HFFc6 (cell line): ENCODE data around the gene MTHFD1. TPM values are rescaled to one million over a fixed set of nuclear protein-coding genes. Genes with fewer than 3 reads are reported as not detected.

Experiments used
- DNase-seq: peaks from one replicate; pipeline ENCODE4 v3.0.0-alpha.2; 2018
- H3K27ac Mint-ChIP-seq: 2 replicates; pipeline ENCODE4 v1.8.0; 2020; ENCODE audit warnings: mild to moderate bottlenecking, mixed read lengths
- H3K27me3 Mint-ChIP-seq: 2 replicates; pipeline ENCODE4 v1.8.0; 2021; ENCODE audit warnings: mild to moderate bottlenecking, moderate library complexity, mixed read lengths; ENCODE audit not compliant: insufficient read depth
- H3K36me3 Mint-ChIP-seq: 2 replicates; pipeline ENCODE4 v1.8.0; 2021; ENCODE audit warnings: low read depth, mixed read lengths
- H3K4me1 Mint-ChIP-seq: 2 replicates; pipeline ENCODE4 v1.8.0; 2020; ENCODE audit warnings: low read depth, mixed read lengths
- H3K4me3 Mint-ChIP-seq: 2 replicates; pipeline ENCODE4 v1.8.0; 2020; ENCODE audit warnings: mild to moderate bottlenecking, moderate library complexity, mixed read lengths
- H3K9me3 Mint-ChIP-seq: 2 replicates; pipeline ENCODE4 v1.8.0; 2020; ENCODE audit warnings: mild to moderate bottlenecking, mixed read lengths
- CTCF ChIP-seq: fragments of 200-600 bp; sonication (generic); IDR thresholded peaks from 2 replicates; pipeline ENCODE4 v1.5.0; 2021; ENCODE audit warnings: antibody characterized with exemption, mild to moderate bottlenecking
- total RNA-seq, 6 experiments: library from RNA; stranded (reverse); fragmentation: NEBNext Ultra II Directional; extraction: Animal tissue kit (Norgen Biotek cat#: 25700); gene quantifications; 2 replicates in 1 of 6; 3 replicates in 5 of 6; pipeline ENCODE4 v1.2.3, GENCODE V29; 2021

Gene MTHFD1
- total RNA-seq, 6 experiments from 2014 or later: 81.3 to 116 (median 111) TPM

GRCh38 chr14:64463873-64464272 lies 75.7 kb downstream of the MTHFD1 start:
- Mint-ChIP-seq H3K27ac (no peak overlapping the region), H3K4me1 (peaks cover 19% of the 10 kb centered on the region), H3K27me3 (no peaks in the 10 kb centered on the region), H3K36me3 (peaks cover 3% of the 10 kb centered on the region; the same call in 1 of the 2 replicates), H3K9me3 (no peaks in the 10 kb centered on the region), H3K4me3 (no peak overlapping the region)
- DNase-seq: no peak
- no peak for TF ChIP-seq CTCF

- peaks cover 3% of the 10 kb centered on the region; the same call in 1 of the 2 replicates for H3K36me3 Mint-ChIP-seq
- peak overlapping the region; percentile 90 for H3K4me3 Mint-ChIP-seq
- no peaks in the 10 kb centered on the region for H3K9me3 Mint-ChIP-seq
- peaks cover 19% of the 10 kb centered on the region for H3K4me1 Mint-ChIP-seq
- TF ChIP-seq CTCF: no peak
- no peaks in the 10 kb centered on the region for H3K27me3 Mint-ChIP-seq
- H3K27ac Mint-ChIP-seq: peak overlapping the region; percentile 45; the same call in 1 of the 2 replicates
- DNase-seq: no peak
These were observed 76.5 kb downstream of the MTHFD1 start for GRCh38 chr14:64464651-64465050.

GRCh38 chr14:64465191-64465822 lies 77.2 kb downstream of the MTHFD1 start, which contains the start of gene AKAP5:
Gene AKAP5 (plus strand): TSS chr14:64465499. CDS start chr14:64468395, 2,896 bp downstream.
- Mint-ChIP-seq H3K4me3 (peak within 1 kb of the TSS; percentile 90), H3K4me1 (peaks cover 19% of the 10 kb centered on the region), H3K9me3 (no peaks in the 10 kb centered on the region), H3K27ac (peak within 1 kb of the TSS; percentile 46), H3K36me3 (peaks cover 3% of the 10 kb centered on the region; the same call in 1 of the 2 replicates), H3K27me3 (no peaks in the 10 kb centered on the region)
- no peak for DNase-seq
- TF ChIP-seq CTCF: no peak

- TF ChIP-seq CTCF: peak; percentile 42; the same call in 1 of the 2 replicates
- H3K4me1 Mint-ChIP-seq: peaks cover 19% of the 10 kb centered on the region
- peak; percentile 58 for DNase-seq
- H3K36me3 Mint-ChIP-seq: peaks cover 2% of the 10 kb centered on the region; the same call in 1 of the 2 replicates
- H3K9me3 Mint-ChIP-seq: no peaks in the 10 kb centered on the region
- peak overlapping the region; percentile 88 for H3K4me3 Mint-ChIP-seq
- H3K27me3 Mint-ChIP-seq: no peaks in the 10 kb centered on the region
- peak overlapping the region; percentile 46 for H3K27ac Mint-ChIP-seq
These were observed 77.8 kb downstream of the MTHFD1 start for GRCh38 chr14:64465831-64466554.

GRCh38 chr14:64467101-64467500 lies 78.9 kb downstream of the MTHFD1 start:
- TF ChIP-seq CTCF: no peak
- H3K9me3 Mint-ChIP-seq: no peaks in the 10 kb centered on the region
- no peak overlapping the region for H3K4me3 Mint-ChIP-seq
- H3K36me3 Mint-ChIP-seq: no peaks in the 10 kb centered on the region
- H3K4me1 Mint-ChIP-seq: peaks cover 19% of the 10 kb centered on the region
- no peak overlapping the region for H3K27ac Mint-ChIP-seq
- no peaks in the 10 kb centered on the region for H3K27me3 Mint-ChIP-seq
- DNase-seq: no peak
